Pancreas (tissue), 10 donors: ENCODE measurements around the gene SLC48A1. TPM values are rescaled to one million over a fixed set of nuclear protein-coding genes. Genes with fewer than 3 reads are reported as not detected.

Source experiments
- ATAC-seq, 4 donors: fragments of 200-7000 bp; cut with Tn5 transposase; one replicate each; pipeline versions ENCODE4 v1.8.0 to v1.9.1; 2020; ENCODE audit warnings: mild to moderate bottlenecking in 4 of 4, moderate library complexity in 4 of 4
- DNase-seq, 6 donors: peaks; one replicate each; pipeline ENCODE4 v3.0.0-alpha.2; 2020
- FAIRE-seq: peaks from 2 replicates; lab custom pipeline; 2012; peaks lifted over from hg19 to GRCh38; lab: Jason Lieb, UNC
- H3K27ac ChIP-seq, 4 donors: fragments of 200-600 bp; sonication (generic); 1 replicate in 3 of 4; 2 replicates in 1 of 4; pipeline versions ENCODE4 v1.5.0 to v1.8.0; 2020
- H3K27me3 ChIP-seq, 4 donors: fragments of 200-600 bp; one replicate each; pipeline ENCODE4 v1.8.0; 2021
- H3K36me3 ChIP-seq, 3 donors: fragments of 200-600 bp; sonication (generic) in 1 of 3; one replicate each; pipeline versions ENCODE4 v1.5.0 to v1.8.0; 2020 to 2021
- H3K4me1 ChIP-seq, 3 donors: fragments of 200-600 bp; one replicate each; pipeline ENCODE4 v1.8.0; 2021
- H3K4me3 ChIP-seq, 4 donors: fragments of 200-600 bp; sonication (generic) in 2 of 4; one replicate each; pipeline versions ENCODE4 v1.5.0 to v1.8.0; 2020 to 2021
- H3K9me3 ChIP-seq, 4 donors: fragments of 200-600 bp; one replicate each; pipeline ENCODE4 v1.8.0; 2021
- CTCF ChIP-seq, 4 donors: fragments of 200-600 bp; sonication (generic) in 3 of 4; IDR thresholded peaks; one replicate each; pipeline versions ENCODE4 v1.5.0 to v1.8.0; 2021; ENCODE audit warnings: antibody characterized with exemption in 4 of 4
- WGBS, 2 donors: extraction: QIAGEN DNeasy Blood & Tissue Kit; methylation state at CpG; one replicate each; pipeline ENCODE4 v1.1.7; 2013; 5-methylcytosine and 5-hydroxymethylcytosine counted together
- intact Hi-C, 3 donors: fragments of 100-400 bp; cut with DNase I; formaldehyde crosslinking; loops; one replicate each; pipeline versions ENCODE4 v1.11.1 to v1.14.2; 2022
- polyA plus RNA-seq, 2 donors: library from polyadenylated mRNA; stranded (reverse); fragments of 200-250 nt; gene quantifications; one replicate each; pipeline ENCODE4 v1.2.3, GENCODE V29; 2013
- total RNA-seq, 6 donors: library from RNA; stranded (reverse); fragmentation: NEBNext Ultra II Directional in 4 of 6; extraction: Animal tissue kit (Norgen Biotek cat#: 25700) in 4 of 6; gene quantifications; one replicate each; pipeline versions ENCODE4 v1.2.1 to v1.2.4, GENCODE V29; 2021 to 2023
- donor health status: healthy with polysubstance abuse.
- donor health status: DM: no; HTN: no; CAD: no; lungs with moderate emphysema.
- donor health status: DM: no; HTN: no; CAD: no.
- donor health status: control.
- donor health status: control.
- donor health status: Bipolar disorder and iron deficiency.
- donor health status: DM: yes; HTN: yes; CAD: no.
- donor health status: DM: no; HTN: no; CAD: no.
- donor health status: DM: no; HTN: no; CAD: no.
- donor health status: DM: yes; HTN: yes; CAD: no.

SLC48A1 gene
- total and polyA plus RNA-seq, 8 donors: 12.2 to 17.2 (median 13.8) TPM

- Histone ChIP-seq H3K4me3 (no peak overlapping the region), H3K27ac (no peak overlapping the region), H3K9me3 (no peaks in the 10 kb centered on the region), H3K4me1 (peaks cover 15 to 25% (median 23%) of the 10 kb centered on the region in 3 donors), H3K27me3 (no peaks in the 10 kb centered on the region), H3K36me3 (no peaks in the 10 kb centered on the region)
- FAIRE-seq (no peak), ATAC-seq (no peak), DNase-seq (peak in 2 of 6 donors; percentile 22 to 43)
- intact Hi-C loops: no loop called here
- no peak for TF ChIP-seq CTCF (IDR thresholded peaks at IDR 0.05)
- 90 to 95% methylated on average over 11 of the region's 11 CpGs for WGBS, 2 donors
Observed at GRCh38 chr12:47735649-47736048, 37.4 kb upstream of the SLC48A1 start.

GRCh38 chr12:47736216-47736615, 36.8 kb upstream of the SLC48A1 start:
- H3K9me3 ChIP-seq: no peaks in the 10 kb centered on the region
- ATAC-seq: peak in 1 of 4 donors; percentile 2
- DNase-seq: peak in 2 of 6 donors; percentile 27 to 39
- no peaks in the 10 kb centered on the region for H3K27me3 ChIP-seq
- FAIRE-seq: no peak
- peaks cover 12 to 19% (median 18%) of the 10 kb centered on the region in 3 donors for H3K4me1 ChIP-seq
- peak overlapping the region in 2 of 4 donors; percentile 51 to 52 for H3K27ac ChIP-seq
- no peak overlapping the region for H3K4me3 ChIP-seq
- intact Hi-C loops: no loop called here
- 77 to 93% methylated on average over 4 of the region's 4 CpGs for WGBS, 2 donors
- no peaks in the 10 kb centered on the region for H3K36me3 ChIP-seq
- no peak for TF ChIP-seq CTCF (IDR thresholded peaks at IDR 0.05)

- H3K4me3 ChIP-seq: no peak overlapping the region
Observed at GRCh38 chr12:47736877-47737676, 36.0 kb upstream of the SLC48A1 start.

GRCh38 chr12:47737936-47738594, 35.0 kb upstream of the SLC48A1 start:
- no peak for TF ChIP-seq CTCF (IDR thresholded peaks at IDR 0.05)
- Histone ChIP-seq H3K9me3 (no peaks in the 10 kb centered on the region), H3K4me3 (no peak overlapping the region), H3K36me3 (no peaks in the 10 kb centered on the region), H3K27ac (peak overlapping the region in 1 of 4 donors; percentile 52), H3K4me1 (peaks cover 12 to 21% (median 18%) of the 10 kb centered on the region in 3 donors), H3K27me3 (no peaks in the 10 kb centered on the region)
- FAIRE-seq (no peak), DNase-seq (peak in 2 of 6 donors; percentile 51 to 68), ATAC-seq (no peak)
- WGBS, 2 donors: 80 to 82% methylated on average over 17 of the region's 17 CpGs
- intact Hi-C loops: no loop called here

More at GRCh38 chr12:47736877-47737676, 36.0 kb upstream of the SLC48A1 start:
- peaks cover 12 to 21% (median 18%) of the 10 kb centered on the region in 3 donors for H3K4me1 ChIP-seq
- peak overlapping the region; percentile 29 to 52 (median 48) for H3K27ac ChIP-seq
- 14 to 15% methylated on average over 18 to 19 of the region's 19 CpGs for WGBS, 2 donors
- intact Hi-C loops: no loop called here
- FAIRE-seq (no peak), ATAC-seq (peak; percentile 83 to 92 (median 90)), DNase-seq (peak; percentile 80 to 96 (median 92))
- H3K36me3 ChIP-seq: no peaks in the 10 kb centered on the region
- no peaks in the 10 kb centered on the region for H3K27me3 ChIP-seq
- TF ChIP-seq CTCF (IDR thresholded peaks at IDR 0.05): no peak
- no peaks in the 10 kb centered on the region for H3K9me3 ChIP-seq
